Measurements from ENCODE around the gene THBS3.
"Not testable (repeated sequence)": the region's sequence is repeated elsewhere in the genome, so short reads cannot be mapped to it uniquely, and the experiment has no call there.

Gene THBS3

DNA sequence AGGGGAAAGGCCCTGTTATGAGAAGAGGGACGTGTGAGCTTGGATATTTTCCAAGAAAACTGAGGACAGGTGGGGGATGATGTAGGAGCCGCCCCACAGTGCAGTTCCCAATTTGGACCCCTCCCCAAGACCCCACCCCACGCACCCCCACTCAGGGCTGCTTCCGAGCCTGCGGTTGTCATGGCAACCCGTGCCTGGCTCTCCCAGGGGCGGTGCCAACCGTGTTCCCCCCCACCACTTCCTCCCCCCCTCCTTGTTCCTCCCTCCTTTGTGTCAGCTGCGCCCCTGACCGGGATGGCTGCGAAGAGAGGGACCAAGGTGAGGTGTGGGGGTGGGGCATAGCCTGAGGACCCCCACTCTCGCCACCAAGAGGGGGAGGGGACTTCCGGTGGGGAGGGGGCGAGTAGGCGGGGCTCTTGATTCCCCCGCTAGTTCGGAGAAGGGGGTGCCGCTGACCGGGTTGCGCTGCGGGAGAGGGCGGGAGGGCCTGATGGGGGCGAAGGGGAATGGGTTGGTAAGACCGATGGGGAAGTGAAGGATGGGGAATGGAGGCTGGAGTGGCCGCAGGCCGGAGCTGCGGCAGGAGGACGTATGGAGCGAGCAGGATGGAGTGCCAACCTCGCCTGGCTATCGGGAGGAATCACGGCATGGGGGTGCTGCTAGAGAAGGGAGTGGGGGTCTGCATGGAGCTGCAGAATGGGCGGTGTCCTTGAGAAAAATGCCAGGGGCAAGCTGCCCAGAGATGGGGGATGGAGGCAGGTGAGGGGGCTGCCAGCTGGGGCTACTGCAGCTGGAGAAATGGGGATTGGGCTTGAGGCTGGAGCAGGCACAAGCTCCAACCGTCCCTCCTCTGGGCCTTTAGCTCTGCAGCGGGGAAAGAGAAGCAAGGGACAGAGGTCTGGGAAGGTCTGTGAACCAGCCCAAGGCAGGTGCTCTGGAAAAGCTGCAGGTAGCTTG, 33.1 kb downstream of the THBS3 start:
- DNase-seq (ENCODE audit: low read depth in 2 of 2): no peak

GRCh38 chr1:155173478-155174323, 34.0 kb downstream of the THBS3 start, which contains the start of gene TRIM46:
TRIM46 (plus strand) TSS chr1:155173849; CDS start chr1:155173967, 118 bp downstream.
- peak in 1 of 2 donors; percentile 35 for DNase-seq (ENCODE audit: low read depth in 2 of 2)

DNA sequence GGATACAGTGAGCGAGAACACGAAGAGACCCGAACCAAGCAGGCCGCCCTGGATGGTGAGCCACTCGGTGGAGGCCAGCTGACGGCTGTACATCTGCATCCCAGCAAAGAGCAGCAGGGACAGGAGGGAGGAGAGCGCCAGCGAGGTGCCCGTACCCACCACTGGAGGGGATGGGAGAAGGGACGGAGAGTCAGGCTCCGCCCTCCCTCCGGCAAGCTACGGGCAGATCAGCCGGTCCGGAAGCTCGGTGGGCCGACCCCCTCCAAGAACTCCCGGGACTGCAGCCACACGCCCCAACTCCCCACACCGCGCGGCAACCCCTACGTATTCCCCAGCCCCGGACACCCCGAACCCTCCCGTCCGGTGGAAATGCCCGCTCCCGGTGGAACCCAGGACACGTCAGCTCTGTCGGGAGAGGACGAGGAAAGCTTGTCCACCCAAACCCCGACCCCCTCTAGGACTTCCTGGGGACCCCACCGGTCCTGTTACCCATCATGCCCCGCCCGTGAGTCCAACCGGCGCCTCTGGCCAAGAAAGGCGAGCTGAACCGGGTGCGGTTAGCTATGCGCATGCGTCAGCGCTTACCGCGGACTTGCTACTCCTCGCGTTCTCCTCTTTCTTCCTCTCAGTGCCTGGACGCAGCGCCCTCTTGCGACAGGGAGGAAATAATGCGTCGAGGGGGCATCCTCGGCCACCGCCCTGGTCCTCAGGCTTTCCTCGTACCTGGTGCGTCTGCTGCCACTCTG, 34.8 kb downstream of the THBS3 start, which contains the start of gene KRTCAP2:
KRTCAP2 (minus strand) TSS at position 573 of the 746 bp plus-strand sequence; CDS start at position 493, 80 bp downstream.
- DNase-seq (ENCODE audit: low read depth in 2 of 2): peak; percentile 86 to 88

GRCh38 chr1:155171836-155172731, 35.6 kb downstream of the THBS3 start:
- DNase-seq (ENCODE audit: low read depth in 2 of 2): no peak

DNA sequence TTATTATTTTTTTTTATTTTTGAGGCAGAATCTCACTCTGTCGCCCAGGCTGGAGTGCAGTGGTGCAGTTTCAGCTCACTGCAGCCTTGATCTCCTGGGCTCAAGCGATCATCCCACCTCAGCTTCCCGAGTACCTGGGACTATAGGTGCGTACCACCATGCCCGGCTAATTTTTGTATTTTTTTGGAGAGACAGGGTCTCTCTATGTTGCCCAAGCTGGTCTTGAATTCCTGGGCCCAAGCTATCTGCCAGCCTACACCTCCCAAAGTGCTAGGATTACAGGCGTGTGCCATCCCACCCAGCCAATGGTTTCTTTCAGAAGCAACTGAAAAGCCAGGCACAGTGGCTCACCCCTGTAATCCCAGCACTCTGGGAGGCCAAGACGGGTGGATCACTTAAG, 36.9 kb downstream of the THBS3 start:
- DNase-seq (ENCODE audit: low read depth in 2 of 2): no peak

DNA sequence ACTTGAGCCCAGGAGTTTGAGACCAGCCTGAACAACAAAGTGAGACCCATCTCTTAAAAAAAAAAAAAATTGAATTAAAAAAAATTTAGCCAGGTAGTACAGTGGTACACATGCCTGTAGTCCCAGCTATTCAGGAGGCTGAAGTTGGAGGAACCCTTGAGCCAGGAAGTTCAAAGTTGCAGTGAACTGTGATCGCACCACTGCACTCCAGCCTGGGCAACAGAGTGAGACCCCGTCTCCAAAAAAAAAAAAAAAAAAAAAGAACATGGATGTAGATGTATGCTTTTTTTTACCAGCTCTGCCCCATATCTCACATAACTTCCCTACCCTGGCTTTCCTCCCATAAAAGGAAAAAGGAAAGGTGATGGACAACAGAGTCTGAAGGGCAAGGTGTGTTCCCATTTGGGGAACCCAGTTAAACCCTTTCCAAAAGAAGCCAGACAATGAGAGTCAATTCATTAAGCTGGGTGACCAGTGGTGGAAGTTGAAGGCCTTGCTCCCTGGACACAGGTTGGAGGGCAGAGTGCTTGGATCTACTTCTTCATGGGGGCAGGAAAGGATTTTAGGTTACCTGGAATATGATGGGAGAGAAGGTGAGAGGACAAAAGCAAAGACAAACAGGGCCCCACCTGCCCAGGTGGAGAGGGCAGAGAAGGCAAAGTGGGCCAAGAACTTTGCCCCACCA, 37.5 kb downstream of the THBS3 start:
- no peak for DNase-seq (ENCODE audit: low read depth in 2 of 2)

GRCh38 chr1:155169541-155169940, 38.2 kb downstream of the THBS3 start:
- no peak for DNase-seq (ENCODE audit: low read depth in 2 of 2)

GRCh38 chr1:155168456-155169210, 39.1 kb downstream of the THBS3 start:
- no peak for DNase-seq (ENCODE audit: low read depth in 2 of 2)

- DNase-seq (ENCODE audit: low read depth in 2 of 2): not testable (repeated sequence)
Observed at GRCh38 chr1:155168105-155168445, 39.6 kb downstream of the THBS3 start.

DNA sequence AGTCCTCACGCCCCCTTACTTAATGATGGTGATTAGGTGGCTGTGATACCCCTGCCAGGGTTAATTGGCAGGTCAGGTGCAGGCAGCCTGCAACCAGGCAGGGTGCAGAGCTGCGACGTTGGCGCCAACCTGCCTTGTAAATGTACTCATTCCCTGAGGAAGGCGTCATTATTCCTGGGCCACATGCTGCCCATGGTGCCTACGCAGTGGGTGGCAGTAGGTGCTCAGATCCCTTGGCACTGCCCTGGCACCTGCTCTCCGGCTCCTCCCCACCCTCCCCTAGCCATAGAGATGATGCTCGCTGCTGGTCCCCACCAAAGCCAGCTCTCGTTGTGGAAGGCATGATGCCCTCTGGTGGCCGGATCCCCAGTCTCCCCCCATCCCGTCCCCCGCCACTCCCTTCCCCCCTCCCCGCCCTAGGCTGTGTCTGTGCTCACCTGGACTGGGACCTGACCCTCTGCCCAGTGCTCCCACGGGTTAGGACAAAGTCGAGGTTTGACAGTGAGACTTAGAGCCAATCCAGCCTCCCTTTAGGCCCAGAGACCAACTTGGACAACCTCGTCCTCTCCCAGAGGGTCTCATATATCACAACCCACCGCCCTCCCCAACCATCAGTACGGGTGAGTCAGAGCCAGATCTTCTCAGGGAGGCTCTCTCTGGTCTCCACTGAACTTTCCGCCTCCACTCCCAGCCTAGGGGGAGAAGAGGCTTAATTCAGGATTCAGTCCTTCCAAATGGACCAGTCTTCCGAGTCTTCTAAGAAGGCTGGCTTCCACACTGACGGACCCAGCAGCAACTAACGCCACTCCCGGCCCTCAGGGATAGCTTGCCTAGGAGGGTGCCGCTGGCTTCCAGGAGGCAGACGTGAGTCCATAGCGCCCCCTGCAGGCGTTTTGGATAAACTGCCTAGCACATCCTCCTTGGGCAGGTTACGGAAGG, 40.3 kb downstream of the THBS3 start:
- DNase-seq (ENCODE audit: low read depth in 2 of 2): peak; percentile 59 to 80

DNA sequence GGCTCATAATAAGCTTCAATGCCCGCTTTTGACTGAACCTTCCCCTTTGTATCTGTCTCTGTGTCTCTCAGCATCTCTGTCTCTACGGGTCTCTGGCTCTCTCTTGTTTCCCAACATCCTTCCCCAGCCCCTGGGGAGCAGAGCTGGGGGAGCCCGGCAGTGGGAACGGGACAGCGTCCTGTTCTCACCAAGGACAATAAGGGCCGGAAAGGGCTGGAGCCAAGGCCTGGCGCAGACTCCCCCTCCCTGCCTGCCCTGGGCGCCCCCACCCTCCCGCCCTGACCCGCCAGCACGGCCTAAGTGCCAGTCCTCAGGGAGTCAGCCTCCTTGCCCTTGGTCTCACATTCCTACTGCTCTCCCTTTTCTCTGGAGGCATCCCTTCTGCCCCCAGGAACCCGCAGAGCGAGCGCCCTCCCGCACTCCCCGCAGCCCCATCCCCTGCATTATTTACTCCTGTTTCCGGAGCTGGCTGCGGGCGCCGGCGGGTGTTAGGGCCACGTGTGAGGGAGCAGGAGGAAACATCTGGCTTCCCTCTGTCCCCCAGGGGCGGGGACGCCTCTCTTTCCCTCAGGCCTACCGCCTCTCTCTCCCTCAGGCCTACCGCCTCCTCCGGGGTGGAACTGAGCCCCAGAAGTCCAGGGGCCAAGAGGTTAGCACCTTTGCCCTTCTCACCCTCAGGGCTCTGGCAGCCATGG, 41.1 kb downstream of the THBS3 start:
- DNase-seq (ENCODE audit: low read depth in 2 of 2): no peak

DNA sequence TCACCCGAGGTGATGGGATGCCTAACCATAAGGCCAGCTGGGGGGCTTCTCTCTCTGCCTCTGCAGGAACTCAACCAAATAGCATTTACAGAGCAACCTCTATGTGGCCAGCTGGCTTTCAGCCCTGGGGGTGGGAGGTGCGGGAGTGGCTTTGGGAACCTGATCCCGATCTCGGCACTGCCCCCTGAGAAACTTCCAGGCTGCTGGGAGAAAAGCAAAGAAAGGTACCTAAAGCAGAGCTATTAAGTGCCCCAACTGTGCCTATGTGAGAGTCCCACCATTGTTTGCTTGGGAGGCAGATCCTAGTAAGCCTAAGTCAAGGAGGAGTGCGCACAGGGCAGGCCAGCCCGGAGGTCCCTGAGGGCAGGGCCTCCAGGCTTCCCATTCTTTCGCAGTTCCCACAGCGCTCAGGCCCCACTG, 41.6 kb downstream of the THBS3 start:
- no peak for DNase-seq (ENCODE audit: low read depth in 2 of 2)

GRCh38 chr1:155164625-155165024, 43.1 kb downstream of the THBS3 start:
- DNase-seq (ENCODE audit: low read depth in 2 of 2): not testable (repeated sequence)

GRCh38 chr1:155163785-155164184, 43.9 kb downstream of the THBS3 start:
- DNase-seq (ENCODE audit: low read depth in 2 of 2): not testable (repeated sequence)

- DNase-seq (ENCODE audit: low read depth in 2 of 2): not testable (repeated sequence)
Observed at GRCh38 chr1:155162631-155163030, 45.1 kb downstream of the THBS3 start.

DNA sequence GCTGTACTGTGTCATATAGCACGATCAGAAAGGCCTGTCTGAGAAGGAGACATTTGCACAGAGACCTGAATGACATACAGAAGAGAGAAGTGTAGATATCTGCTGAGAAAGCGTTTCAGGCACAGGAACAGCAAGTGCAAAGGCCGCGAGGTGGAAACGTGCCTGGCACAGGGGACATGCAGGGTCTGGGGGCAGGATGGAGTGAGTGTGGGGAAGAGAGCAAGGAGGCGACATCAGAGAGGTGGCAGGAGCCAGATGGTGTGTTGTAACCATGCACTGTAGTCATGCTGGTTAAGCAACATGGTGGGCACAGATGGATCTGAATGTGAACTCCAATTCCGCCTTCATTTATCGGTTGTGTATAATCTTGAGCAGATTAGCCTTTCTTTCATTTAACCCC, 47.6 kb downstream of the THBS3 start:
- no peak for DNase-seq (ENCODE audit: low read depth in 2 of 2)

DNA sequence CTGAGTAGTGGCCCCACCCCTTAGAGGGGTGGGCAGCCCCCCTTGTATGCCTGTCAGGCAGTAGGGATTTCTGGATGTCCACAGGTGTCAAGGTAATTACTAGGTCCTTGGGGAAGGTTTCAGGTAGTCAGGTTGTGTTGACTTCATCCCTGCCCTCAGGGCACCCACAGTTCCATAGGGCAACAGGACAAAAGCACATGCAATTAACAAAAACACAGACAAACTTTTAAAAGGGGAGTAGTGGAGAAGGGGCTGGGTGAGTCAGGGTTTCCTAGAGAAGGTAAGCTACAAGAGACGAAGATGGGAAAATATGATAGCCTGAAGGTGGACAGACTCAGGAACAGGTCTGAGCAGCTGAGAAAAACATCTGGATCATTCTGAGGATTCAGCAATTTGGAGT, 48.7 kb downstream of the THBS3 start:
- no peak for DNase-seq (ENCODE audit: low read depth in 2 of 2)

All from stimulated activated CD8-positive, alpha-beta memory T cell treated with anti-CD3 and anti-CD28 coated beads, Interleukin-7, amount 100 ng/mL, for 1 hour (primary cell).